HUES48 (cell line): ENCODE results near the gene PJA1.

ENCODE experiments used
- H3K27ac ChIP-seq: one replicate; pipeline ENCODE4 v1.7.0; 2013; ENCODE audit warnings: low read depth, low read length, inconsistent platforms
- H3K27me3 ChIP-seq: 2 replicates; pipeline ENCODE4 v1.6.1; 2013; ENCODE audit warnings: mild to moderate bottlenecking, low read length; ENCODE audit not compliant: control insufficient read depth, insufficient read depth
- H3K36me3 ChIP-seq: 2 replicates; pipeline ENCODE4 v1.6.1; 2013; ENCODE audit warnings: low read length; ENCODE audit not compliant: control insufficient read depth, insufficient read depth
- H3K4me1 ChIP-seq: 2 replicates; pipeline ENCODE4 v1.6.1; 2013; ENCODE audit warnings: mild to moderate bottlenecking, low read length; ENCODE audit not compliant: control insufficient read depth, insufficient read depth
- H3K4me3 ChIP-seq: 2 replicates; pipeline ENCODE4 v1.5.1; 2013; ENCODE audit warnings: mild to moderate bottlenecking, low read depth, low read length
- H3K9ac ChIP-seq: 2 replicates; pipeline ENCODE4 v1.6.1; 2013; ENCODE audit warnings: mild to moderate bottlenecking, low read depth, low read length, moderate library complexity
- H3K9me3 ChIP-seq: 2 replicates; pipeline ENCODE4 v1.6.1; 2013; ENCODE audit warnings: low read length; ENCODE audit not compliant: control insufficient read depth, insufficient read depth

PJA1 gene

GRCh38 chrX:69140837-69141236 lies 24.4 kb downstream of the PJA1 start:
- no peak overlapping the region for H3K9ac ChIP-seq
- no peaks in the 10 kb centered on the region for H3K36me3 ChIP-seq
- peaks cover 20% of the 10 kb centered on the region for H3K4me1 ChIP-seq
- H3K27me3 ChIP-seq, result no peaks in the 10 kb centered on the region
- no peak overlapping the region for H3K4me3 ChIP-seq
- no peak overlapping the region for H3K27ac ChIP-seq
- peaks cover 15% of the 10 kb centered on the region; the same call in 1 of the 2 replicates for H3K9me3 ChIP-seq

- peaks cover 9% of the 10 kb centered on the region; the same call in 1 of the 2 replicates for H3K9me3 ChIP-seq
- no peak overlapping the region for H3K4me3 ChIP-seq
- no peak overlapping the region for H3K9ac ChIP-seq
- no peak overlapping the region for H3K27ac ChIP-seq
- no peaks in the 10 kb centered on the region for H3K36me3 ChIP-seq
- H3K27me3 ChIP-seq, result no peaks in the 10 kb centered on the region
- H3K4me1 ChIP-seq, result peaks cover 21% of the 10 kb centered on the region
Measured at GRCh38 chrX:69139516-69139915, 25.7 kb downstream of the PJA1 start.

- Histone ChIP-seq H3K9me3 (peaks cover 9% of the 10 kb centered on the region; the same call in 1 of the 2 replicates), H3K27me3 (no peaks in the 10 kb centered on the region), H3K36me3 (no peaks in the 10 kb centered on the region), H3K9ac (no peak overlapping the region), H3K4me1 (peaks cover 28% of the 10 kb centered on the region), H3K4me3 (no peak overlapping the region), H3K27ac (no peak overlapping the region)
Measured at GRCh38 chrX:69138512-69138911, 26.7 kb downstream of the PJA1 start.

GRCh38 chrX:69138118-69138390 lies 27.2 kb downstream of the PJA1 start:
- Histone ChIP-seq H3K27ac (peak overlapping the region; percentile 93), H3K36me3 (no peaks in the 10 kb centered on the region), H3K4me1 (peaks cover 30% of the 10 kb centered on the region), H3K9ac (no peak overlapping the region), H3K9me3 (peaks cover 9% of the 10 kb centered on the region; the same call in 1 of the 2 replicates), H3K4me3 (no peak overlapping the region), H3K27me3 (no peaks in the 10 kb centered on the region)

GRCh38 chrX:69137371-69138117 lies 27.7 kb downstream of the PJA1 start:
- peak overlapping the region; percentile 14; the same call in 1 of the 2 replicates for H3K4me3 ChIP-seq
- peaks cover 9% of the 10 kb centered on the region; the same call in 1 of the 2 replicates for H3K9me3 ChIP-seq
- H3K27ac ChIP-seq, result peak overlapping the region; percentile 93
- peaks cover 30% of the 10 kb centered on the region for H3K4me1 ChIP-seq
- H3K36me3 ChIP-seq, result no peaks in the 10 kb centered on the region
- peak overlapping the region; percentile 22; the same call in 1 of the 2 replicates for H3K9ac ChIP-seq
- H3K27me3 ChIP-seq, result no peaks in the 10 kb centered on the region

- Histone ChIP-seq H3K9ac (peak overlapping the region; percentile 45), H3K4me3 (peak overlapping the region; percentile 26; the same call in 1 of the 2 replicates)
Measured at GRCh38 chrX:69136546-69137331, 28.5 kb downstream of the PJA1 start.

GRCh38 chrX:69133921-69134542 lies 31.2 kb downstream of the PJA1 start:
- Histone ChIP-seq H3K4me1 (peaks cover 41% of the 10 kb centered on the region), H3K9ac (no peak overlapping the region)

More at GRCh38 chrX:69136546-69137331, 28.5 kb downstream of the PJA1 start:
- no peaks in the 10 kb centered on the region for H3K36me3 ChIP-seq
- H3K27ac ChIP-seq, result peak overlapping the region; percentile 93
- H3K27me3 ChIP-seq, result no peaks in the 10 kb centered on the region
- H3K9me3 ChIP-seq, result peaks cover 9% of the 10 kb centered on the region; the same call in 1 of the 2 replicates
- peaks cover 36% of the 10 kb centered on the region for H3K4me1 ChIP-seq

GRCh38 chrX:69131886-69132285 lies 33.4 kb downstream of the PJA1 start:
- peaks cover 32% of the 10 kb centered on the region for H3K4me1 ChIP-seq
- H3K9me3 ChIP-seq, result peaks cover 4% of the 10 kb centered on the region
- no peaks in the 10 kb centered on the region for H3K36me3 ChIP-seq
- no peak overlapping the region for H3K27ac ChIP-seq
- no peak overlapping the region for H3K4me3 ChIP-seq
- H3K27me3 ChIP-seq, result peaks cover 41% of the 10 kb centered on the region
- no peak overlapping the region for H3K9ac ChIP-seq

More at GRCh38 chrX:69133921-69134542, 31.2 kb downstream of the PJA1 start:
- H3K4me3 ChIP-seq, result no peak overlapping the region
- peaks cover 8% of the 10 kb centered on the region for H3K9me3 ChIP-seq
- no peaks in the 10 kb centered on the region for H3K36me3 ChIP-seq
- H3K27me3 ChIP-seq, result peaks cover 22% of the 10 kb centered on the region
- no peak overlapping the region for H3K27ac ChIP-seq

- Histone ChIP-seq H3K4me1 (peaks cover 24% of the 10 kb centered on the region), H3K27me3 (peaks cover 45% of the 10 kb centered on the region)
Measured at GRCh38 chrX:69130439-69130838, 34.8 kb downstream of the PJA1 start.

GRCh38 chrX:69128588-69128987 lies 36.7 kb downstream of the PJA1 start:
- Histone ChIP-seq H3K9ac (no peak overlapping the region), H3K27me3 (peaks cover 45% of the 10 kb centered on the region), H3K4me1 (peaks cover 17% of the 10 kb centered on the region), H3K4me3 (0 out of 2 replicates have a peak overlapping the region, but pooled peaks have one; percentile 16), H3K36me3 (no peaks in the 10 kb centered on the region), H3K9me3 (peaks cover 13% of the 10 kb centered on the region), H3K27ac (no peak overlapping the region)

More at GRCh38 chrX:69130439-69130838, 34.8 kb downstream of the PJA1 start:
- no peak overlapping the region for H3K27ac ChIP-seq
- no peaks in the 10 kb centered on the region for H3K36me3 ChIP-seq
- no peak overlapping the region for H3K4me3 ChIP-seq
- H3K9ac ChIP-seq, result no peak overlapping the region
- peaks cover 10% of the 10 kb centered on the region for H3K9me3 ChIP-seq
